NCI-H2196 treated with DMSO at 0.1 percent for 48 hours (cell line): Measurements from ENCODE around the gene CHD1.

Source experiments
- DNase-seq: peaks from one replicate; lab custom pipeline; 2025; ENCODE audit not compliant: unreplicated experiment; lab: John Stamatoyannopoulos, UW

The CHD1 gene

GRCh38 chr5:98904780-98905179 is 24.0 kb downstream of the CHD1 start:
- DNase-seq: no peak

GRCh38 chr5:98902733-98903132 is 26.1 kb downstream of the CHD1 start:
- DNase-seq: no peak

- no peak for DNase-seq
Observed at GRCh38 chr5:98899456-98899855, 29.4 kb downstream of the CHD1 start.

- no peak for DNase-seq
Observed at GRCh38 chr5:98898743-98899142, 30.1 kb downstream of the CHD1 start.

GRCh38 chr5:98891591-98891990 is 37.2 kb downstream of the CHD1 start:
- no peak for DNase-seq

- DNase-seq: no peak
Observed at GRCh38 chr5:98880598-98880997, 48.2 kb downstream of the CHD1 start.

- DNase-seq: no peak
Observed at GRCh38 chr5:98880151-98880550, 48.7 kb downstream of the CHD1 start.

- DNase-seq: no peak
Observed at GRCh38 chr5:98877600-98877999, 51.2 kb downstream of the CHD1 start.

- no peak for DNase-seq
Observed at GRCh38 chr5:98872674-98873073, 56.1 kb downstream of the CHD1 start.

GRCh38 chr5:98865690-98866089 is 63.1 kb downstream of the CHD1 start:
- no peak for DNase-seq

GRCh38 chr5:98847054-98847453 is 81.8 kb downstream of the CHD1 start:
- no peak for DNase-seq

- DNase-seq: no peak
Observed at GRCh38 chr5:98846520-98846919, 82.3 kb downstream of the CHD1 start.

GRCh38 chr5:98845878-98846277 is 82.9 kb downstream of the CHD1 start:
- no peak for DNase-seq

GRCh38 chr5:98844865-98845264 is 83.9 kb downstream of the CHD1 start:
- DNase-seq: no peak

- DNase-seq: no peak
Observed at GRCh38 chr5:98843481-98843880, 85.3 kb downstream of the CHD1 start.

- DNase-seq: no peak
Observed at GRCh38 chr5:98840946-98841345, 87.9 kb downstream of the CHD1 start.

- DNase-seq: no peak
Observed at GRCh38 chr5:98839469-98840383, 89.1 kb downstream of the CHD1 start.

GRCh38 chr5:98836175-98836574 is 92.6 kb downstream of the CHD1 start:
- DNase-seq: no peak

GRCh38 chr5:98827588-98828284 is 101.1 kb downstream of the CHD1 start:
- no peak for DNase-seq

GRCh38 chr5:98827161-98827560 is 101.6 kb downstream of the CHD1 start:
- no peak for DNase-seq

GRCh38 chr5:98825582-98826375 is 103.0 kb downstream of the CHD1 start:
- no peak for DNase-seq
